Activated CD8-positive, alpha-beta T cell treated with anti-CD3 and anti-CD28 coated beads, Interleukin-2, amount 10 ng/mL, durations not matched to agents 7 days and 5 days (primary cell): ENCODE results near the gene HOXB4. TPM values are rescaled to one million over a fixed set of nuclear protein-coding genes. Genes with fewer than 3 reads are reported as not detected.
A peak's percentile ranks its signal among the peaks of the same experiment; 100 is the strongest.

Experiments used
- ATAC-seq: fragments of 150-1000 bp; cut with Tn5 transposase; one replicate; pipeline ENCODE4 v1.10.0; 2021; ENCODE audit warnings: moderate library complexity
- CTCF ChIA-PET: fragments of 350-600 bp; sonication (Branson Sonifier 250); formaldehyde crosslinking; loops from one replicate; lab custom pipeline; 2021; ENCODE audit warnings: antibody characterized with exemption; lab: Charles Lee
- POLR2A ChIA-PET: fragments of 350-600 bp; sonication (Branson Sonifier 250); formaldehyde crosslinking; loops from one replicate; lab custom pipeline; 2021; ENCODE audit warnings: antibody characterized with exemption; lab: Charles Lee
- DNase-seq: peaks from one replicate; pipeline ENCODE4 v3.0.0-alpha.2; 2020
- H3K27ac Mint-ChIP-seq: one replicate; pipeline ENCODE4 v1.8.0; 2021; ENCODE audit warnings: mild to moderate bottlenecking, mixed read lengths
- H3K27me3 Mint-ChIP-seq: one replicate; pipeline ENCODE4 v1.8.0; 2021; ENCODE audit warnings: low read depth, mixed read lengths
- H3K36me3 Mint-ChIP-seq: one replicate; pipeline ENCODE4 v1.8.0; 2021; ENCODE audit warnings: low read depth, mixed read lengths
- H3K4me1 Mint-ChIP-seq: one replicate; pipeline ENCODE4 v1.8.0; 2021; ENCODE audit warnings: low read depth, mixed read lengths
- H3K4me3 Mint-ChIP-seq: one replicate; pipeline ENCODE4 v1.8.0; 2021; ENCODE audit warnings: mild to moderate bottlenecking, mixed read lengths
- H3K9me3 Mint-ChIP-seq: one replicate; pipeline ENCODE4 v1.8.0; 2022; ENCODE audit warnings: mixed read lengths; ENCODE audit not compliant: insufficient read depth
- total RNA-seq, 2 experiments: library from RNA; stranded (reverse); gene quantifications; one replicate each; pipeline ENCODE4 v1.2.3, GENCODE V29; 2021

The HOXB4 gene
- total RNA-seq, 2 experiments from 2014 or later = 5.7 to 6.1 TPM

GRCh38 chr17:48592057-48592514 lies 13.9 kb upstream of the HOXB4 start:
- H3K36me3 Mint-ChIP-seq = no peaks in the 10 kb centered on the region
- peaks cover 37% of the 10 kb centered on the region for H3K4me1 Mint-ChIP-seq
- no peaks in the 10 kb centered on the region for H3K9me3 Mint-ChIP-seq
- ChIA-PET POLR2A (interaction anchor here (0.7 kb wide), 1 partner anchor 69 kb away, joined by 3 read pairs; no protein-coding TSS in a partner anchor), CTCF (interaction anchor here (1.2 to 5.3 kb wide), 25 partner anchors 21 to 621 kb away, joined by 3 to 60 read pairs (median 13); partner anchors contain the start of gene CDK5RAP3)
- no peak for DNase-seq
- no peak overlapping the region for H3K4me3 Mint-ChIP-seq
- H3K27ac Mint-ChIP-seq = no peak overlapping the region
- peaks cover 77% of the 10 kb centered on the region for H3K27me3 Mint-ChIP-seq
- ATAC-seq = no peak

DNA sequence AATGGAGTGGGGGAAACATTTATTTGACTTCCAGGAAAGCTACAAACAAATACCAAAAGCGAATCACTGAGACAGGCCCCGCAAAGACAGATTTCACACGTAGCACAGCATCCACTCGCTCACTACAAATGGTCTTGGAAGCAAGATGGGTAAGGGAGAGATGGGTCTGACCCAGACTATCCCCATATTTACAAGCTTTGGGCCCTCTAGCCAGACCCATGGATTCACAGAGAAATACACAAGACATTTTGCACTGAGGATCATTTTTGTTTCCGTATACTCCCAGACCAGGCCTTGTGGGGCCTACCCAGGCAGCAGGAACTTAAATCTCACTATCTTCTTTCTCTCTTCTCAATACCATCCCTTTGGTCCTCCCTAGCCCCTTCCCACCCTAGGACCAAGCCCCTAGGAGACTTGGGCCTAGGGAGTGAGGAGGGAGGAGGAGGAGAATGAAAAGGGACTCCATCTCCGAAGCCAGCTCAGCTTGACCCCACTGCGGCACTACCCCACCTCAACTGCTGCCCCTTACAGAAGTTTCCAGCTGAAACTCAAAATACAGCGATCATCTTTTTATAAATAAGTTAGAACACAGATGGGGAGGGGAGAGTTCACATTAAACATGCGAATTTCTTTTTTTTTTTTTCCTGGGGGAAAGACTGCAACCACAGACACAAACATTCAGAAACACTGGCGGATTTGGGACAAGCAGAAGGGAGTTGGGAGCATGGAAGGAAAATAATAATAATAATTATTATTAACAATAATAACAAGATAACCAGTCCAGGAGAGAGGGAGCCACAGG lies 13.3 kb upstream of the HOXB4 start:
- ChIA-PET CTCF (interaction anchor here (0.7 to 5.3 kb wide), 11 partner anchors 21 to 327 kb away, joined by 3 to 60 read pairs (median 24); no protein-coding TSS in a partner anchor), POLR2A (no interaction called here)
- Mint-ChIP-seq H3K4me3 (no peak overlapping the region), H3K9me3 (no peaks in the 10 kb centered on the region), H3K27me3 (peaks cover 77% of the 10 kb centered on the region), H3K4me1 (peaks cover 37% of the 10 kb centered on the region), H3K27ac (no peak overlapping the region), H3K36me3 (no peaks in the 10 kb centered on the region)
- ATAC-seq (no peak), DNase-seq (no peak)

DNA sequence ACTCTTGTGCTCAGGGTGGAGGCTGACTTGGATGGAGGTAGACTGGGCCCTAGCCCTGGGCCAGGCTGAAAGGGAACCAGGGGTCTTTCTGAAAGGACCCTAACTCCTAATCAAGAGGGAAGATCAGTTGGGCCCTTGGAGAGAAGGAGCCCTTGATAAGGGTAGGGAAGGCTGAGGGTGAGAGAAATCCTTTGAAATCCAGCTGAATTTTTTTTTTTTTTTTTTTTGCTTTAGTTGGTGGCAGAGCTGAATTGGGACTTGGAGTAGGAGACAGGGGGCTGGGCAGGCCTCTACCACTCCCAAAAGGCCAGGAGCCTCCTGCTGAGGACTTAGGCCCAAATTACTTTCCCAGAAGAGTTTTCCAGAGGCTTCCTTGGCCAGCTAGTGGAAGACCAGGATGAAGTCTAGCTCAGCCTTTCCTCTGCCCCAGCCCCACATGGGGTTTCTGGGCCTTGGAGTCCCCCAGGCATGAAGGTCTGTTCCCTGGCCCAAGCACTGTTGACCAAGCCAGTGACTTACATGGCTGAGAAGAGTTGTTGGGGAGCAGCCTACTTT lies 12.5 kb upstream of the HOXB4 start:
- CTCF ChIA-PET = interaction anchor here (1.2 to 4.1 kb wide), 2 partner anchors 139 to 239 kb away, joined by 3 to 25 read pairs; no protein-coding TSS in a partner anchor
- POLR2A ChIA-PET = no interaction called here
- Mint-ChIP-seq H3K36me3 (no peaks in the 10 kb centered on the region), H3K9me3 (no peaks in the 10 kb centered on the region), H3K4me3 (no peak overlapping the region), H3K27ac (no peak overlapping the region), H3K4me1 (peaks cover 42% of the 10 kb centered on the region), H3K27me3 (peaks cover 78% of the 10 kb centered on the region)
- ATAC-seq (no peak), DNase-seq (no peak)

- H3K27ac Mint-ChIP-seq = no peak within 1 kb of the TSS
- no peak for DNase-seq
- H3K4me1 Mint-ChIP-seq = peaks cover 48% of the 10 kb centered on the region
- CTCF ChIA-PET = interaction anchor here (1.0 to 4.1 kb wide), 4 partner anchors 90 to 327 kb away, joined by 4 to 25 read pairs (median 6); no protein-coding TSS in a partner anchor
- POLR2A ChIA-PET = no interaction called here
- peaks cover 71% of the 10 kb centered on the region for H3K27me3 Mint-ChIP-seq
- H3K4me3 Mint-ChIP-seq = no peak within 1 kb of the TSS
- H3K9me3 Mint-ChIP-seq = no peaks in the 10 kb centered on the region
- H3K36me3 Mint-ChIP-seq = no peaks in the 10 kb centered on the region
- ATAC-seq = no peak
Observed at GRCh38 chr17:48589831-48590606, 11.9 kb upstream of the HOXB4 start, which contains the start of gene HOXB3. Gene HOXB3 (minus strand): TSS chr17:48590241. CDS start chr17:48552474, 37,767 bp downstream.

DNA sequence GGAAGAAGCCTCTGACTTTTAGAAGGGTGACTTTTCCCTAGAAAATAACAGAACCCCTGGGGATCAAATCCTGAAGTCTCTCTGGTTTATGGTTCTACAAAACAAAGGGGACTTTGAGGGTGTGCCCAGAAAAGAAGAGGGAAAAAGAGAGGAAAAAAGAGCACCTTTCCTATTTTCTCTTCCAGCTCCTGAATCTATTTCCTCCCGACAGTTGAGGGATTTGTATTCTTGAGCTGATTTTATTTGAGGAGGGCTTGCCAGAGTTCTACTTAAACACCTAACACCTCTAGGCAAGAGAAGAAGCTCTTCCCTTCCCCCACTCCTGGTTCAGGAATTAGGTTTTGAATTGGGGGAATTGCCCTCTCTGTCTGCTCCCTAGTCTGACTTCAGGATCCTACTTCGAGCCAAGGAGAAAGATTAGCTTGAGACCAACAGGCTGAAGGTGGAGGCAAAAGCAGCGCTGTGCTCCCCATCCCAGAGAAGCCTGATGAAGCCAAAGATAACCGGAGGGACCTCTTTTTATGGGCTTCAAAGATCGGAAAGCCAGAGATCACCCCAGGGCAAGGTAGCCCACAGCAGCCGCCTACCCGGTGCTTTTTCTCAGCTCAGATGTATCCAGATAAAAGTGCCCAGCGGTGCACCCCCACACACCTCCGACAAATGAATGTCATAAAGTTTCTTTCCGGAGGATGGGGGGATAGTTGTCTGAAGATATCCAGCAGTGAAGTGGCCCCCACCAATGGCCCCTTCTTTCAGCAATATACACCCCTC lies 11.1 kb upstream of the HOXB4 start:
- no peak overlapping the region for H3K27ac Mint-ChIP-seq
- no peak overlapping the region for H3K4me3 Mint-ChIP-seq
- ChIA-PET POLR2A (interaction anchor here (1.1 kb wide), 1 partner anchor 43 kb away, joined by 3 read pairs; no protein-coding TSS in a partner anchor), CTCF (interaction anchor here (1.0 to 4.1 kb wide), 9 partner anchors 9 to 509 kb away, joined by 4 to 25 read pairs (median 6); no protein-coding TSS in a partner anchor)
- H3K4me1 Mint-ChIP-seq = peaks cover 51% of the 10 kb centered on the region
- no peaks in the 10 kb centered on the region for H3K9me3 Mint-ChIP-seq
- H3K36me3 Mint-ChIP-seq = no peaks in the 10 kb centered on the region
- H3K27me3 Mint-ChIP-seq = peaks cover 70% of the 10 kb centered on the region
- ATAC-seq = no peak
- no peak for DNase-seq

- Mint-ChIP-seq H3K4me1 (peaks cover 48% of the 10 kb centered on the region), H3K27me3 (peaks cover 75% of the 10 kb centered on the region), H3K27ac (no peak overlapping the region), H3K4me3 (no peak overlapping the region), H3K36me3 (no peaks in the 10 kb centered on the region), H3K9me3 (no peaks in the 10 kb centered on the region)
- CTCF ChIA-PET = interaction anchor here (0.7 to 4.1 kb wide), 15 partner anchors 10 to 508 kb away, joined by 3 to 25 read pairs (median 4); no protein-coding TSS in a partner anchor
- ATAC-seq (no peak), DNase-seq (no peak)
- POLR2A ChIA-PET = interaction anchor here (0.7 to 1.2 kb wide), 3 partner anchors 44 to 135 kb away, joined by 3 read pairs; no protein-coding TSS in a partner anchor
Observed at GRCh38 chr17:48588528-48588927, 10.4 kb upstream of the HOXB4 start.

DNA sequence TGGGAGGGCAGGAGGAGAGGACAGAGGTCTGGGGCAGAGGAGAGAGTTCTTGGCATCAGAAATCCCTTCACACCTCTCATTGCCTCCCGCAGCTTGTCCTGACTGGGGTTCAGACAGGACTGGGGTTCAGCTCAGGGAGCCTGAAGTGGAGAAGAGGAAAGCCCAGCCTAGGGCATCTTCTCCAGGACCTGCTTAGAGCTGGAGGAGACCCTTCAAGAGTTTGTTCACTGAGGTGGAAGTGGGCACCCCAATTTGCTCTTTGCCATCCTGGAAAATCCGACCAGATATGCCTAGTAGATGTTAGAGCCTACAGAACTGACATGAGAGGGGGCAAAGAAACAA lies 9.9 kb upstream of the HOXB4 start:
- H3K27ac Mint-ChIP-seq = no peak overlapping the region
- DNase-seq (no peak), ATAC-seq (no peak)
- no peaks in the 10 kb centered on the region for H3K9me3 Mint-ChIP-seq
- no peak overlapping the region for H3K4me3 Mint-ChIP-seq
- H3K36me3 Mint-ChIP-seq = no peaks in the 10 kb centered on the region
- H3K4me1 Mint-ChIP-seq = peaks cover 45% of the 10 kb centered on the region
- peaks cover 76% of the 10 kb centered on the region for H3K27me3 Mint-ChIP-seq
- CTCF ChIA-PET = interaction anchor here (0.7 to 4.1 kb wide), 19 partner anchors 11 to 508 kb away, joined by 3 to 25 read pairs (median 4); no protein-coding TSS in a partner anchor
- POLR2A ChIA-PET = interaction anchor here (0.7 to 1.2 kb wide), 5 partner anchors 44 to 481 kb away, joined by 3 read pairs; partner anchors contain the start of gene SNX11

DNA sequence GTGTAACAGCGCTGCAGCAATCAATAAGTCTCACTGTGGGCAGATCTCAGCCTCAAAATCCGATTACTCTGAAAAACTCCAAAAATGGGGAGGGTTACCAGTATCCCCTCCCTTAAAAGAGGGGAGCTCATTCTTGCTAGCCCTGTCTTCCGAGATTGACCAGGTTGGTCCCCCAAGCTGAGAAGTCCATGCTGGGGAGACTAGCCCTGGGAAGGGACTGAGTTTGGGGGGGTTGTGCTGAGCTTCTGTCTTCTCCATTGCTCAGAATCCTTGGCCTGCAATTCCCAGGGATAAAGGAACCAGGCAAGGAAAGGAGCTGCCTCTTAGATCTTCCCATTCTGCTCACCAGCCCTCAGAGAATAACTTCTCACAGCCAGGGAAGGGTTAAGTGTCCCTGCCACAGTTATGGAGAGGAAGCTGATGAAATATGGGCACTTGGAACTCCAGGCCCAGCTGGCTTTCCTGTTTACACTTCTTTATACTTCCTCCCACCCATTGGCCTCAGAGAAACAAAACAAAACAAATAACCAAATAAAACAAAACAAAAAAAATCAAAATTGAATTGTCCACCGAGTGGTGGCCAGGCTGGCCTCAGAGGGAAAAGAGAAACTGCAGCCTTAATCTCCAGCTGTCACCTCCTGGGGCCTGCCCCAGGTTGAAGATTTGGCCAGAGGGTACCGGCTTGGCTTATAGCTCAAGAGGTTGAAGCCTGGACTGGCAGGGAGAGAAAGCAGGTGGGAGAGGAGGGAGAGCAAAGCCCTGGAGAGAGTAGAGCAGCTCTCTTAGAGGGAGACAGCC lies 9.3 kb upstream of the HOXB4 start:
- POLR2A ChIA-PET = interaction anchor here (0.7 to 1.2 kb wide), 4 partner anchors 49 to 480 kb away, joined by 3 read pairs; partner anchors contain the start of gene SNX11

DNA sequence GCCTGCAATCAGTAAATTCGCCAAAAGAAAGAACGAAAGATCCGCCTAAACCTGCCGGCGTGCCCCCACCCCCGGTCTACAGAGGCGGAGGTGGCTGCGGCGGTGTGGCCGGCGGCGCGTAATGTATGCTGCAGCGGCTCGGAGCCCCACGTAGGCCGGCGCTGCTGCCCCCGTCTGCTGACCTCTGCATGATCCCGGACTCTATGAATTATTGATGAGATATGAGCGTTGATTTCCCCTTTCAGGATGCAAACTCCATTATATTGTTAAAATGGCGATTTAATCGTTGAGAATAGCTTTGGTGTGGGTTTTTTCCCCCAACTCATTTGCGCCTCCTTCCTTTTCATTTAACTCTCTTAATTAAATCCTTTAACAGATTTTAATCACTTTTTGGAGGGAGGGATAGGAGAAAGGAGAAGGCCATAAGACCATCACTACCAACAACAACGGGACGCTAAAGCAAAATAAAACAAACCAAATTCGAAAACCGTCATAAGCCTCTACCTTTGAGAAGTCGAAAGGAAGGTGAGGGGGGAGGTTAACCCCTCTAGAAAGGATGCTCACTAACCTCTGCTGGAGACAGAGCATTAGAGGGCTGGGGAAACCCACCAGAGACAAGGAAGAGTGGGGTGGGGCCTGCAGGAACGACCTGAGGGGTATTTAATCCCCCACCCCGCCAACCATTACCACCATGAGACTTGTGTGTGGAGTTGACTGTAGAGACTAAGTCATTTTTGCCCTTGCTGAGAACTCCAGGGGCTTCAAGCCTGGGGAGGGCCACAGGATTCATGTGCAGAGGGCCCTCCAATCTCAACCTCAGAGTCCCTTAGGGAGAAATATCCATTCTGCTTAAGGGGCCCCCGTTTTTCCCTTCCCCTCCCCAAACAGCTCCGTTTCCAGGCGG lies 8.5 kb upstream of the HOXB4 start:
- Mint-ChIP-seq H3K27ac (no peak overlapping the region), H3K9me3 (no peaks in the 10 kb centered on the region), H3K36me3 (peaks cover 3% of the 10 kb centered on the region), H3K4me1 (peaks cover 51% of the 10 kb centered on the region), H3K4me3 (peak overlapping the region; percentile 86), H3K27me3 (peaks cover 77% of the 10 kb centered on the region)
- ATAC-seq (peak; percentile 27), DNase-seq (peak; percentile 49)
- ChIA-PET POLR2A (interaction anchor here (1.2 kb wide), 1 partner anchor 50 kb away, joined by 3 read pairs; no protein-coding TSS in a partner anchor), CTCF (interaction anchor here (0.7 to 4.1 kb wide), 11 partner anchors 15 to 561 kb away, joined by 3 to 25 read pairs (median 5); partner anchors contain the start of gene HOXB8)

More for the DNA sequence above, 9.3 kb upstream of the HOXB4 start:
- H3K4me1 Mint-ChIP-seq = peaks cover 45% of the 10 kb centered on the region
- no peak for DNase-seq
- peaks cover 77% of the 10 kb centered on the region for H3K27me3 Mint-ChIP-seq
- no peak overlapping the region for H3K27ac Mint-ChIP-seq
- H3K4me3 Mint-ChIP-seq = no peak overlapping the region
- ATAC-seq = no peak
- no peaks in the 10 kb centered on the region for H3K9me3 Mint-ChIP-seq
- CTCF ChIA-PET = interaction anchor here (0.7 to 4.1 kb wide), 18 partner anchors 11 to 562 kb away, joined by 3 to 25 read pairs (median 4); partner anchors contain the start of gene HOXB8
- H3K36me3 Mint-ChIP-seq = peaks cover 2% of the 10 kb centered on the region
